Astrocyte of the cerebellum (primary cell): ENCODE data around the gene SUSD3.
A peak's percentile ranks its signal among the peaks of the same experiment; 100 is the strongest.

Experiments used
- DNase-seq: peaks from one replicate; pipeline ENCODE4 v3.0.0-alpha.2; 2011; ENCODE audit warnings: low read depth
- H3K4me3 ChIP-seq: 2 replicates; pipeline ENCODE4 v1.5.1; 2011; ENCODE audit warnings: mild to moderate bottlenecking, low read depth, low read length, moderate library complexity
- CTCF ChIP-seq: IDR thresholded peaks from 2 replicates; pipeline ENCODE4 v1.5.1; 2012; ENCODE audit warnings: low read length, low read depth, moderate library complexity, mild to moderate bottlenecking; ENCODE audit errors: missing control alignments
- in situ Hi-C: cut with HindIII; loops from 2 replicates; pipeline ENCODE4 v1.10.0; 2017; ENCODE audit warnings: low sequenced_read_pairs

SUSD3 gene

GRCh38 chr9:93090091-93090655 is 31.7 kb downstream of the SUSD3 start:
- TF ChIP-seq CTCF = no peak
- in situ Hi-C loops = no loop called here
- no peak overlapping the region for H3K4me3 ChIP-seq
- no peak for DNase-seq

- in situ Hi-C loops = no loop called here
- no peak for TF ChIP-seq CTCF
- no peak for DNase-seq
- H3K4me3 ChIP-seq = no peak overlapping the region
Observed at GRCh38 chr9:93091056-93091452, 32.6 kb downstream of the SUSD3 start.

- no peak for TF ChIP-seq CTCF
- in situ Hi-C loops = no loop called here
- peak; percentile 45 for DNase-seq
- no peak overlapping the region for H3K4me3 ChIP-seq
Observed at GRCh38 chr9:93091453-93092081, 33.1 kb downstream of the SUSD3 start.

GRCh38 chr9:93092251-93092991 is 33.9 kb downstream of the SUSD3 start:
- TF ChIP-seq CTCF = no peak
- in situ Hi-C loops = no loop called here
- no peak for DNase-seq
- no peak overlapping the region for H3K4me3 ChIP-seq

- in situ Hi-C loops = no loop called here
- no peak for TF ChIP-seq CTCF
- no peak overlapping the region for H3K4me3 ChIP-seq
- no peak for DNase-seq
Observed at GRCh38 chr9:93093127-93093876, 34.8 kb downstream of the SUSD3 start.

- TF ChIP-seq CTCF = no peak
- DNase-seq = no peak
- in situ Hi-C loops = no loop called here
- H3K4me3 ChIP-seq = no peak overlapping the region
Observed at GRCh38 chr9:93093877-93094657, 35.6 kb downstream of the SUSD3 start.
